Mucosa of stomach (tissue), 1 donor: ENCODE measurements around the gene JAM3.
A peak's percentile ranks its signal among the peaks of the same experiment; 100 is the strongest.

ENCODE experiments used
- H3K27me3 ChIP-seq: one replicate; pipeline ENCODE4 v1.7.0; 2013; ENCODE audit warnings: mild to moderate bottlenecking, low read length; ENCODE audit not compliant: control insufficient read depth, insufficient read depth
- H3K36me3 ChIP-seq: one replicate; pipeline ENCODE4 v1.7.0; 2013; ENCODE audit warnings: low read length; ENCODE audit not compliant: control insufficient read depth, insufficient read depth
- H3K4me1 ChIP-seq: one replicate; pipeline ENCODE4 v1.7.0; 2013; ENCODE audit warnings: mild to moderate bottlenecking, low read length; ENCODE audit not compliant: control insufficient read depth, insufficient read depth
- H3K4me3 ChIP-seq: one replicate; pipeline ENCODE4 v1.7.0; 2013; ENCODE audit warnings: low read length
- H3K9ac ChIP-seq: one replicate; pipeline ENCODE4 v1.7.0; 2013; ENCODE audit warnings: mild to moderate bottlenecking, low read length, moderate library complexity
- H3K9me3 ChIP-seq: one replicate; pipeline ENCODE4 v1.7.0; 2013; ENCODE audit warnings: mild to moderate bottlenecking, low read length, moderate library complexity; ENCODE audit not compliant: control insufficient read depth
- donor health status: Pancreatic carcinoma.

JAM3 gene

GRCh38 chr11:134032501-134033091 is 36.3 kb upstream of the JAM3 start:
- H3K9ac ChIP-seq = no peak overlapping the region
- H3K36me3 ChIP-seq = no peaks in the 10 kb centered on the region
- no peak overlapping the region for H3K4me3 ChIP-seq
- no peaks in the 10 kb centered on the region for H3K9me3 ChIP-seq
- peaks cover 29% of the 10 kb centered on the region for H3K4me1 ChIP-seq
- H3K27me3 ChIP-seq = peaks cover 30% of the 10 kb centered on the region

GRCh38 chr11:134033276-134033675 is 35.6 kb upstream of the JAM3 start:
- H3K4me3 ChIP-seq = no peak overlapping the region

GRCh38 chr11:134033696-134034491 is 35.0 kb upstream of the JAM3 start:
- peaks cover 40% of the 10 kb centered on the region for H3K4me1 ChIP-seq
- H3K27me3 ChIP-seq = peaks cover 26% of the 10 kb centered on the region
- no peak overlapping the region for H3K4me3 ChIP-seq
- no peaks in the 10 kb centered on the region for H3K9me3 ChIP-seq
- peak overlapping the region; percentile 54 for H3K9ac ChIP-seq
- H3K36me3 ChIP-seq = no peaks in the 10 kb centered on the region

More at GRCh38 chr11:134033276-134033675, 35.6 kb upstream of the JAM3 start:
- peaks cover 25% of the 10 kb centered on the region for H3K27me3 ChIP-seq
- peak overlapping the region; percentile 54 for H3K9ac ChIP-seq
- no peaks in the 10 kb centered on the region for H3K9me3 ChIP-seq
- peaks cover 36% of the 10 kb centered on the region for H3K4me1 ChIP-seq
- H3K36me3 ChIP-seq = no peaks in the 10 kb centered on the region

- Histone ChIP-seq H3K9ac (no peak overlapping the region), H3K4me1 (peaks cover 45% of the 10 kb centered on the region)
Measured at GRCh38 chr11:134034496-134035381, 34.1 kb upstream of the JAM3 start.

GRCh38 chr11:134036492-134037045 is 32.3 kb upstream of the JAM3 start:
- Histone ChIP-seq H3K4me1 (peaks cover 49% of the 10 kb centered on the region), H3K27me3 (peaks cover 24% of the 10 kb centered on the region), H3K4me3 (peak overlapping the region; percentile 18), H3K9me3 (no peaks in the 10 kb centered on the region), H3K36me3 (no peaks in the 10 kb centered on the region), H3K9ac (peak overlapping the region; percentile 64)

More at GRCh38 chr11:134034496-134035381, 34.1 kb upstream of the JAM3 start:
- Histone ChIP-seq H3K4me3 (no peak overlapping the region), H3K9me3 (no peaks in the 10 kb centered on the region), H3K36me3 (no peaks in the 10 kb centered on the region), H3K27me3 (peaks cover 25% of the 10 kb centered on the region)

GRCh38 chr11:134037046-134037908 is 31.6 kb upstream of the JAM3 start:
- H3K27me3 ChIP-seq = peaks cover 17% of the 10 kb centered on the region
- no peaks in the 10 kb centered on the region for H3K36me3 ChIP-seq
- no peaks in the 10 kb centered on the region for H3K9me3 ChIP-seq
- peak overlapping the region; percentile 64 for H3K9ac ChIP-seq
- H3K4me3 ChIP-seq = peak overlapping the region; percentile 18
- peaks cover 52% of the 10 kb centered on the region for H3K4me1 ChIP-seq

GRCh38 chr11:134038897-134039470 is 29.9 kb upstream of the JAM3 start:
- Histone ChIP-seq H3K4me3 (no peak overlapping the region), H3K9ac (no peak overlapping the region), H3K9me3 (no peaks in the 10 kb centered on the region)

GRCh38 chr11:134039726-134040385 is 29.0 kb upstream of the JAM3 start:
- H3K4me1 ChIP-seq = peaks cover 33% of the 10 kb centered on the region
- no peaks in the 10 kb centered on the region for H3K36me3 ChIP-seq
- no peak overlapping the region for H3K4me3 ChIP-seq
- H3K27me3 ChIP-seq = peaks cover 4% of the 10 kb centered on the region
- H3K9me3 ChIP-seq = no peaks in the 10 kb centered on the region
- no peak overlapping the region for H3K9ac ChIP-seq

More at GRCh38 chr11:134038897-134039470, 29.9 kb upstream of the JAM3 start:
- Histone ChIP-seq H3K36me3 (no peaks in the 10 kb centered on the region), H3K27me3 (peaks cover 4% of the 10 kb centered on the region), H3K4me1 (peaks cover 41% of the 10 kb centered on the region)

GRCh38 chr11:134040386-134041302 is 28.2 kb upstream of the JAM3 start:
- no peak overlapping the region for H3K4me3 ChIP-seq

GRCh38 chr11:134041349-134041748 is 27.5 kb upstream of the JAM3 start:
- Histone ChIP-seq H3K27me3 (peaks cover 7% of the 10 kb centered on the region), H3K9me3 (no peaks in the 10 kb centered on the region), H3K9ac (no peak overlapping the region), H3K4me3 (no peak overlapping the region), H3K4me1 (peaks cover 24% of the 10 kb centered on the region), H3K36me3 (no peaks in the 10 kb centered on the region)

More at GRCh38 chr11:134040386-134041302, 28.2 kb upstream of the JAM3 start:
- Histone ChIP-seq H3K27me3 (peaks cover 7% of the 10 kb centered on the region), H3K9ac (no peak overlapping the region), H3K9me3 (no peaks in the 10 kb centered on the region), H3K4me1 (peaks cover 25% of the 10 kb centered on the region), H3K36me3 (no peaks in the 10 kb centered on the region)
